NOMO-1 (cell line): ENCODE data around the gene SMS.
"Not testable (repeated sequence)": the region's sequence is repeated elsewhere in the genome, so short reads cannot be mapped to it uniquely, and the experiment has no call there.

ENCODE experiments used
- DNase-seq, 2 experiments: peaks; one replicate each; lab custom pipeline; 2025; ENCODE audit not compliant: unreplicated experiment in 2 of 2; lab: John Stamatoyannopoulos, UW

Gene SMS

GRCh38 chrX:21949689-21950088, 9.2 kb downstream of the SMS start:
- DNase-seq: no peak

DNA sequence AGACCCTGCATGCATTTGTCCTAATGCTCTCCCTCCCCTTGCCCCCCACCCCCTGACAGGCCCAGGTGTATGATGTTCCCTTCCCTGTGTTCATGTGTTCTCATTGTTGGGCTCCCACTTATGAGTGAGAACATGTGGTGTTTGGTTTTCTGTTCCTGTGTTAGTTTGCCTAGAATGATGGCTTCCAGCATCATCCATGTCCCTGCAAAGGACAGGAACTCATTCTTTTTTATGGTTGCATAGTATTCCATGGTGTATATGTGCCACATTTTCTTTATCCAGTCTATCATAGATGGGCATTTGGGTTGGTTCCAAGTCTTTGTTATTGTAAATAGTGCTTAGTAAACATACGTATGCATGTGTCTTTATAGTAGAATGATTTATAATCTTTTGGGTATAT, 10.0 kb downstream of the SMS start:
- DNase-seq: not testable (repeated sequence)

- no peak for DNase-seq
These were observed 12.1 kb downstream of the SMS start for GRCh38 chrX:21952624-21953023.

GRCh38 chrX:21953195-21953830, 12.8 kb downstream of the SMS start:
- not testable (repeated sequence) for DNase-seq

GRCh38 chrX:21955403-21956189, 15.1 kb downstream of the SMS start:
- DNase-seq: peak in 1 of 2 experiments; percentile 17

DNA sequence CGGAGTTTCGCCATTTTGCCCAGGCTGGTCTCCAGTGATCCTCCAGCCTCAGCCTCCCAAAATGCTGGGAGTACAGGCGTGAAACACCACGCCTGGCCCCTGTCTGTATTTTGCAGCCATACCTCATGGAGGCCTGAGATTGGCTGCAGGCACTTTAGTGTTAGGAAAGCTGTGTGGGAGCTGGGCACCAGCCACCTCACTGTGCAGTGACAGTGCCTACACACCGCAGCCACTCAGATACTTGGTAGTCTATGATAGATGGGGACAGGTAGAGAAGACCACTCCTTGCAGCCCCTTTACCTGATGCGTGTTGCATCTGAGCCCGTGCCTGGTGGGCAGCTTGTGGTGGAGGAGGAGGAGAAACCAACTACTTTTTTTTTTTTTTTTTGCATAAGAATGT, 16.3 kb downstream of the SMS start:
- DNase-seq: no peak

DNA sequence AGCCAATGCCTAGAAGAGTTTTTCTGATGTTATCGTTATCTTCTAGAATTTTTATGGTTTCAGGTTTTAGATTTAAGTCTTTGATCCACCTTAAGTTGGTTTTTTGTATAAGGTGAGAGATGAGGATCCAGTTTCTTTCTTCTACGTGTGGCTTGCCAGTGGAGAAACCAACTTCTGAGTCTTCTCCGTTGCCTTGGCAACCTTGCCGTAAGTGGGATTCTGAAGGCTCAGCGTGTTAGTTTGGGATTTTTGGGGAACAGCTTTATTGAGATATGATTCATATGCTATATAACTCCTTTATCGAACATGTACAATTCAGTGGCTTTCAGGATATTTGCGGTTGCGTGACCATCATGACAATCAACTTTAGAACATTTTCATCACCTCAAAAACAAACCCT, 17.7 kb downstream of the SMS start:
- DNase-seq: no peak

DNA sequence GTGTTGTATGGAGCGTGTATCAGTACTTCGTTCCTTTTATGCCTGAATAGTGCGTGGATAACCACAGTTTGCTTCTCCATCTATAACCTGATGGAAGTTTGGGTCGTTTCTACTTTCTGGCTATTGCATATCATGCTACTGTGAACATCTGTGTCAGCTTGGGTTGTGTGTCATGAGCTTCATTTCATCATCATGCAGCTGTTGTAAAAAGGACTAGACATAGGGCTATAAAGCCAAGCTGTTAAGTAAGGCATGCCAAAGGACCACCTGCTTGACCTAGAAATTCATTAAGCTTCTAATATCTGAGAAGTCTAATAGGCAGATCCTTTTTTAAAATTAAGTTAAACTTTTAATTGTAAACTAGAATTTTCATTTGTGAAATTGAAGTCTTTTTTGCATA, 18.4 kb downstream of the SMS start:
- peak in 1 of 2 experiments; percentile 28 for DNase-seq

- DNase-seq: no peak
These were observed 19.0 kb downstream of the SMS start for GRCh38 chrX:21959362-21960051.

GRCh38 chrX:21960569-21961541, 20.3 kb downstream of the SMS start:
- no peak for DNase-seq

- no peak for DNase-seq
These were observed 21.9 kb downstream of the SMS start for GRCh38 chrX:21962361-21962760.

- no peak for DNase-seq
These were observed 22.8 kb downstream of the SMS start for GRCh38 chrX:21963269-21963668.

- DNase-seq: no peak
These were observed 23.4 kb downstream of the SMS start for GRCh38 chrX:21963731-21964405.

DNA sequence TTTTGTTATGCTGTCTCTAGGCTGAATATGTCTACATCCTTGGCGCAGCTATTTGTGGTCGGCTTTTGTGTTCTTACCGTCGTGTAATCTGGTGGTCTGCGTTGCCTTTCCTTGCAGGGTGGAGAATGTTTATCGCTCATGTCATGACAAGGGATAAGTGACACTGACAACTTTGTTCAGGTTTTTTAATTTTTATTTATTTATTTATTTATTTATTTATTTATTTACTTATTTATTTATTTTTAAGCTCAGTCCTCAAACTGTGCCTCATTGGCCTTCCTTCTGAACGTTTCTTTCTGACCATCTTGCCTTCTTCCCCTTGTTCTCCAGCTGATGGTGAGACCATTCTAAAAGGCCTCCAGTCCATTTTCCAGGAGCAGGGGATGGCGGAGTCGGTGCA, 26.4 kb downstream of the SMS start:
- DNase-seq: no peak

DNA sequence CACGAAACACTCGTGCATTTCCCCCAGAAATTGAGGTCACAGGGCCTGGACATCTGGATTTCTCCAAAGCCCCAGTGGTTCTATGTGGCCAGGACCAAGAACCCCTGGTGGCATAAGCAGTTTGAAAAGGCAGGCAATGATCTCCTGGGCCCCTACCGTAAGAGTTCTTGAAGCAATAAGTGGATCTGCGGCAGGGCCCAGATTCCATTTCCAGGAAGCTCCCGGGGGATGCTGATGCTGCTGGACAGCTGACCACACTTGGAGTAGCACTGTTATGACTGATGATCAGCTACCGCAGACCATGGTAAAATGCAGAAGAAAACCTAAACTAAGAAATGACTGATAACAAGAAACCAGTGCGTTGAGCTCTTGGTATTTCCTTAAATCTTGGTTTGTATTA, 27.8 kb downstream of the SMS start:
- DNase-seq: no peak

DNA sequence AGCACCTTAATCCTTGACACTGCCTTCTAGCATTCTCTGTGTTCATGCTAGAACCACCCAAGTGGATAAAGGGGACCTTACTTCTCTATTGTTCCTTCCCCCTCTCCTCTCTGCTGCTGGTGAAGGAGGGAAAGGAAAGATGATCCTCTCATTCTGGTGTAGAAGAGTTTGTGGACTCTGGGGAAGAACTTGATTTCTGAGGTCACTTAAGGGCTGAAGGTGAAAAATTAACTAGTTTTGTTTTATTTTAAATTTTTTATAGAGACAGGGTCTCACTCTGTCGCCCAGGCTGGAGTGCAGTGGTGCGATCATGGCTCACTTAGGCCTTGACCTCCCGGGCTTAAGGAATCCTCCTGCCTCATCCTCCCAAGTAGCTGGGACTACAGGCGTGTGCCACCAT, 29.8 kb downstream of the SMS start:
- DNase-seq: no peak

DNA sequence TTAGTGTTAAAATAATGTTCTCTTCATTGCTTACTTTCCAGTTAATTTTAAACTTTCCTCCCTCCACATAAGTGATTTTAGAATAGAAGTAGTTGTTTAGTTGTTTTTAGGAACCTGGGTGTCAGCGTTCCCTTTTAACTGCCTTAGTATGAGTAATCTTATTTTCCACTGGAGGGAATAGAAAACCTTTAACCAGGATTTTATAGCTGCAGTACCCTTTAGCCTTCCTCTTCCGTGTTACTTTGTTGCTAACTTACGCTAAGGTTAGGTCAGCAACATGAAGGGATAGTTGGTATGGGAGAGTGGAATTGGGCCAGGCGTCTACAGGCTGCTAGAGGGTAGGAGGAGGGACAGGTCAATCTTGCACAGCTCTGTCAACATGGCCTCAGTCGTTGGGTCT, 31.5 kb downstream of the SMS start:
- no peak for DNase-seq

DNA sequence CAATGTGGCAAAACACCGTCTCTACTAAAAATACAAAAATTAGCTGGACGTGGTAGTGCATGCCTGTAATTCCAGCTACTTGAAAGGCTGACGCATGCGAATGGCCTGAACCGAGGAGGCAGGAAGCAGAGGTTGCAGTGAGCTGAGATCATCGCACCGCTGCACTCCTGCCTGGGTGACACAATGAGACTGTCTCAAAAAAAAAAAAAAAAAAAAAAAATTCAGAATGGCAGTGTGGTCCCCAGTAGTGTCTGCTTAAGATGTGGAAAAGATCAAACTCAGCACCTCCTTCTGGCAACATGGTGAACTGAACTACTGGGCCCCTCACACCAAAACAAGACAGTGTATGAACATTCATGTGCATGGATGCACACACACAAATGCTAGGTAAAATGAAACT, 32.2 kb downstream of the SMS start:
- DNase-seq: no peak

DNA sequence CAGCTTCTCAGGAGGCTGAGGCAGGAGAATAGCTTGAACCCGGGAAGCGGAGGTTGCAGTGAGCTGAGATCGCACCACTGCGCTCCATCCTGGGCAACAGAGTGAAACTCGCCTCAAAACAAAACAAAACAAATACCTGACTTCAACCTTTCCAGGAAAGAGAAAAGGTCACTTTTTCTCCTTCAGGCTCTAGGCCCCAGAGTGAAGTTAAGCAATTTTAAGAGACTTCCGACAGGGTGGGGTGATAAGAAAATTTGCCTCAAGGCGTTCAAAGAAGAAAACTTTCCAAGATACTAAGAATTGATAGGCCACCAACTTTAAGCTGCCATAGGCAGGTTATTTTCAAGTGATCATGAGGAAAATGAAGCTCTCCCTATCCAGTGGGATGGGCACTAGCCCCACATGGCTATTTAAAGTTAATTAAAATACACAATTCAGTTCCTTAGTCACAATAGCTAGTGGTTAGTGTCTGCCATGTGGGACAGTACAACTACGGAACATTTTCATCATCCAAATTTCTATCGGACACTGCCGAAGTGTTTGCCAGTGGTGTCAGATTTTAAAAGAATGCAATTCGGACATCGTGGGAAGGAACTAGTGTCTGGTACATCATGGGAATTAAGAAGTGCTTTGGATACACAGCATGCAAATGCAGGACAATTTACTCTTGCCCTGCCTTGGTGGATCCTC, 33.0 kb downstream of the SMS start:
- no peak for DNase-seq

- peak in 1 of 2 experiments; percentile 58 for DNase-seq
These were observed 33.5 kb downstream of the SMS start for GRCh38 chrX:21974011-21974385.
